Measurements from ENCODE around the gene MAP3K3.

DNA sequence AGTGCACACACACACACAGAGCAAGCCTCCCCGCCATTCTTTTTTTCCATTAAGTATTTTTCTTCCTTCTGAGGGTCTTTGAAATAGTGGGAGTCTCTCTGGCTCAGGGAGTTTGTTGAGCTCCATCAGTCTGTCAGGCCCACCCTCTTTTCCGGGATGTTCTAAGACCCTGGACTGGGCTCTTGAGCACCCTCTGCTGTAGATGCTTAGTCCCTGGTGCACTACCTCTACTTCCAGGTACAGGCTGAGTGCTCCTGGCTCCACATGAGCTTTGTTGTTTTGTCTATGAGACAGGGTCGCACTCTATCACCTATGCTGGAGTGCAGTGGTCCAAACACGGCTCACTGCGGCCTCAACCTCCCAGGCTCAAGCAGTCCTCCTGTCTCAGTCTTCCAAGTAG lies 57.0 kb downstream of the MAP3K3 start:
- TF ChIP-seq, protein P1, sequence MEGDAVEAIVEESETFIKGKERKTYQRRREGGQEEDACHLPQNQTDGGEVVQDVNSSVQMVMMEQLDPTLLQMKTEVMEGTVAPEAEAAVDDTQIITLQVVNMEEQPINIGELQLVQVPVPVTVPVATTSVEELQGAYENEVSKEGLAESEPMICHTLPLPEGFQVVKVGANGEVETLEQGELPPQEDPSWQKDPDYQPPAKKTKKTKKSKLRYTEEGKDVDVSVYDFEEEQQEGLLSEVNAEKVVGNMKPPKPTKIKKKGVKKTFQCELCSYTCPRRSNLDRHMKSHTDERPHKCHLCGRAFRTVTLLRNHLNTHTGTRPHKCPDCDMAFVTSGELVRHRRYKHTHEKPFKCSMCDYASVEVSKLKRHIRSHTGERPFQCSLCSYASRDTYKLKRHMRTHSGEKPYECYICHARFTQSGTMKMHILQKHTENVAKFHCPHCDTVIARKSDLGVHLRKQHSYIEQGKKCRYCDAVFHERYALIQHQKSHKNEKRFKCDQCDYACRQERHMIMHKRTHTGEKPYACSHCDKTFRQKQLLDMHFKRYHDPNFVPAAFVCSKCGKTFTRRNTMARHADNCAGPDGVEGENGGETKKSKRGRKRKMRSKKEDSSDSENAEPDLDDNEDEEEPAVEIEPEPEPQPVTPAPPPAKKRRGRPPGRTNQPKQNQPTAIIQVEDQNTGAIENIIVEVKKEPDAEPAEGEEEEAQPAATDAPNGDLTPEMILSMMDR (IDR thresholded peaks at IDR 0.05; ENCODE audit: insufficient read depth, low read length, poor library complexity, severe bottlenecking) = no peak
- TF ChIP-seq EZH2phosphoT487 (conservative IDR thresholded peaks at IDR 0.05; ENCODE audit: low read length) = no peak
